HepG2 (cell line): ENCODE measurements around the gene ARL5A. TPM values are rescaled to one million over a fixed set of nuclear protein-coding genes. Genes with fewer than 3 reads are reported as not detected.

ENCODE experiments used
- ATAC-seq: fragments of 200-7000 bp; cut with Tn5 transposase; 3 replicates; pipeline ENCODE4 v1.9.1; 2020; ENCODE audit warnings: mild to moderate bottlenecking, moderate library complexity
- BruUV-seq: library from RNA; stranded (reverse); fragments of 400-500 nt; replicated peaks from 2 replicates; lab custom pipeline; 2021; lab: Mats Ljungman, UMichigan
- CTCF ChIA-PET: fragments of 300-600 bp; formaldehyde crosslinking; extraction: SDS; loops from one replicate; lab custom pipeline; 2021; ENCODE audit warnings: low total read pairs, inconsistent platforms, low intra/inter-chr PET ratio; lab: Yijun Ruan, JAX
- POLR2A ChIA-PET: fragments of 350-600 bp; sonication (Branson Sonifier 250); formaldehyde crosslinking; loops from one replicate; lab custom pipeline; 2020; ENCODE audit warnings: antibody characterized with exemption, inconsistent platforms; lab: Yijun Ruan, JAX
- DNase-seq: peaks from one replicate; pipeline ENCODE4 v3.0.0-alpha.2; 2015; ENCODE audit warnings: low spot score
- FAIRE-seq: peaks from 3 replicates; lab custom pipeline; 2011; peaks lifted over from hg19 to GRCh38; lab: Jason Lieb, UNC
- H2AFZ ChIP-seq: one replicate; pipeline ENCODE4 v1.6.1; 2011; ENCODE audit warnings: low read length, inconsistent platforms
- H3K27ac ChIP-seq: fragments of 300-600 bp; 3 replicates; pipeline ENCODE4 v1.8.0; 2011; ENCODE audit warnings: mixed run types, mild to moderate bottlenecking, mixed read lengths, low read length, inconsistent platforms; ENCODE audit not compliant: insufficient read depth; ENCODE audit errors: extremely low read length
- H3K27me3 ChIP-seq, 2 experiments: fragments of 200-600 bp in 1 of 2; 2 replicates in 1 of 2; 3 replicates in 1 of 2; pipeline versions ENCODE4 v1.6.0 to v1.8.0; 2011; ENCODE audit warnings: low read length in 2 of 2, mild to moderate bottlenecking in 2 of 2, moderate library complexity in 2 of 2, inconsistent platforms in 1 of 2; ENCODE audit not compliant: insufficient read depth in 2 of 2, control insufficient read depth in 1 of 2
- H3K36me3 ChIP-seq, 2 experiments: fragments of 200-600 bp in 1 of 2; replicated peaks in 1 of 2; 2 replicates in 1 of 2; 3 replicates in 1 of 2; pipeline versions ENCODE4 v1.5.1 to v1.8.0; 2011; ENCODE audit warnings: low read length in 2 of 2, inconsistent platforms in 1 of 2; ENCODE audit not compliant: insufficient read depth in 2 of 2, control insufficient read depth in 1 of 2
- H3K4me1 ChIP-seq: 2 replicates; pipeline ENCODE4 v1.5.1; 2012; ENCODE audit warnings: low read length, inconsistent platforms; ENCODE audit not compliant: insufficient read depth
- H3K4me2 ChIP-seq: 2 replicates; pipeline ENCODE4 v1.6.0; 2011; ENCODE audit warnings: low read depth, low read length, inconsistent platforms
- H3K4me3 ChIP-seq, 3 experiments: fragments of 200-600 bp in 1 of 3; sonication (generic), shearing (Covaris generic) in 1 of 3; replicated peaks in 1 of 3; 2 replicates each; pipeline ENCODE4 v1.5.1; 2011 to 2016; ENCODE audit warnings: low read length in 3 of 3, inconsistent platforms in 2 of 3, low read depth in 2 of 3, mild to moderate bottlenecking in 2 of 3, control low read depth in 1 of 3, mixed read lengths in 1 of 3; ENCODE audit not compliant: insufficient read depth in 1 of 3
- H3K79me2 ChIP-seq: one replicate; pipeline ENCODE4 v1.6.1; 2011; ENCODE audit warnings: low read length, inconsistent platforms; ENCODE audit not compliant: insufficient read depth
- H3K9ac ChIP-seq: 2 replicates; pipeline ENCODE4 v1.6.0; 2011; ENCODE audit warnings: mild to moderate bottlenecking, low read depth, low read length, inconsistent platforms; ENCODE audit not compliant: insufficient read depth
- H3K9me3 ChIP-seq: 2 replicates; pipeline ENCODE4 v1.5.1; 2012; ENCODE audit warnings: mild to moderate bottlenecking, low read length
- H4K20me1 ChIP-seq: 2 replicates; pipeline ENCODE4 v1.6.0; 2011; ENCODE audit warnings: inconsistent platforms, mild to moderate bottlenecking, low read length, moderate library complexity; ENCODE audit not compliant: insufficient read depth
- FLYWCH1 ChIP-seq: sonication (generic); formaldehyde crosslinking; IDR thresholded peaks from 2 replicates; pipeline ENCODE4 v1.8.1; 2023; ENCODE audit warnings: mild to moderate bottlenecking, missing genetic modification reagents
- FOXC1 ChIP-seq: sonication (generic); formaldehyde crosslinking; IDR thresholded peaks from 2 replicates; pipeline ENCODE4 v1.8.0; 2022; ENCODE audit warnings: mild to moderate bottlenecking, missing genetic modification reagents, borderline replicate concordance
- HIVEP1 ChIP-seq: sonication (generic); formaldehyde crosslinking; IDR thresholded peaks from 2 replicates; pipeline ENCODE4 v1.4.0; 2020; ENCODE audit warnings: mild to moderate bottlenecking, missing genetic modification reagents
- HNRNPL ChIP-seq: fragments of 200-400 bp; formaldehyde crosslinking; IDR thresholded peaks from 2 replicates; pipeline ENCODE4 v1.6.1; 2017; ENCODE audit warnings: mild to moderate bottlenecking, low read depth, low read length
- HNRNPLL ChIP-seq: fragments of 200-400 bp; formaldehyde crosslinking; IDR thresholded peaks from 2 replicates; pipeline ENCODE4 v1.6.1; 2017; ENCODE audit warnings: mild to moderate bottlenecking, low read depth, low read length; ENCODE audit not compliant: poor library complexity, severe bottlenecking
- HNRNPUL1 ChIP-seq: fragments of 200-400 bp; formaldehyde crosslinking; IDR thresholded peaks from 2 replicates; pipeline ENCODE4 v1.6.1; 2017; ENCODE audit warnings: low read depth, mild to moderate bottlenecking, low read length, moderate library complexity
- KMT2A ChIP-seq: sonication (generic); formaldehyde crosslinking; IDR thresholded peaks from 2 replicates; pipeline ENCODE4 v1.4.0; 2020; ENCODE audit warnings: missing genetic modification reagents
- YY1 ChIP-seq: IDR thresholded peaks from 2 replicates; pipeline ENCODE4 v1.6.1; 2011; ENCODE audit warnings: low read length, low read depth, moderate library complexity, mild to moderate bottlenecking; ENCODE audit not compliant: insufficient read depth, insufficient replicate concordance
- ZNF644 ChIP-seq: IDR thresholded peaks from 2 replicates; pipeline ENCODE4 v1.6.1; 2016; ENCODE audit warnings: low read depth
- ZNF749 ChIP-seq: sonication (generic); formaldehyde crosslinking; IDR thresholded peaks from 2 replicates; pipeline ENCODE4 v1.8.0; 2022; ENCODE audit warnings: mild to moderate bottlenecking, missing genetic modification reagents, moderate library complexity, borderline replicate concordance
- ZSCAN21 ChIP-seq: sonication (generic); formaldehyde crosslinking; IDR thresholded peaks from 2 replicates; pipeline ENCODE4 v1.8.0; 2022; ENCODE audit warnings: mild to moderate bottlenecking, missing genetic modification reagents, moderate library complexity, borderline replicate concordance
- WGBS: methylation state at CpG from one replicate; pipeline ENCODE4 v1.1.6; 2017; ENCODE audit warnings: low lambda C conversion rate; 5-methylcytosine and 5-hydroxymethylcytosine counted together
- in situ Hi-C: cut with HindIII; loops from 2 replicates; pipeline ENCODE4 v1.10.0; 2017; ENCODE audit warnings: low pct_unique_long_range_greater_than_20kb; ENCODE audit not compliant: extremely low pct_ligation_motif_present
- intact Hi-C: fragments of 100-400 bp; cut with micrococcal nuclease; formaldehyde crosslinking; loops from one replicate; pipeline ENCODE4 v1.10.0; 2022; ENCODE audit not compliant: unreplicated experiment
- polyA plus RNA-seq, 8 experiments: library from polyadenylated mRNA; depleted of rRNA in 3 of 8; stranded (reverse) in 7 of 8; unstranded in 1 of 8; fragments of >200 nt; fragmentation: Illumina TruSeq in 4 of 8; extraction: Trizol in 4 of 8; gene quantifications; 2 replicates each; pipeline versions ENCODE4 v1.2.1 to v1.2.3, GENCODE V29; 2011 to 2016; ENCODE audit warnings: low read depth in 4 of 8, missing spikeins in 1 of 8, mixed read lengths in 1 of 8; ENCODE audit not compliant: insufficient read depth in 1 of 8
- total RNA-seq, 5 experiments: library from RNA; depleted of rRNA; stranded (reverse); fragments of >200 nt; fragmentation: Illumina TruSeq; extraction: Trizol; gene quantifications; 2 replicates each; pipeline ENCODE4 v1.2.3, GENCODE V29; 2016; ENCODE audit warnings: low read depth in 1 of 5

ARL5A gene
- total and polyA plus RNA-seq, 2 of the 13 experiments (the other 11 are each of a cell fraction or from before 2014, with no cell fraction given) = 47.5 to 149 TPM

DNA sequence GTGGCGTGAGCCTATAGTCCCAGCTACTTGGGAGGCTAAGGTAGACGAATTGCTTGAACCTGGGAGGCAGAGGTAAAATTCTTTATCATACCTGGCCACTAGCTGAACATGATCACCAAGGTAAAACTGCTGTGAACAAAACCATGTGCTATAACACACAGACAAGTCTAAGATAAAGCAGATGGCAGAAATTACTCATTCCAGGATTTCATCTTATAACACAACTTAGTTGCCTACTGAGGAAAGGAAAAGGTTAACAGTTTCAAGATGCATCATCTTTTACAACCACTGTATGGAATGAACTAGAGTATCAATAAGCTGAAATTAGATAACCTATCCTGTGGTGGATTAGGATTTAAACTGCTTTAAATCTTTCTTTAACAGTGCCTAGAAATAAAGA is 8.3 kb downstream of the ARL5A start:
- Histone ChIP-seq H4K20me1 (peaks cover 70% of the 10 kb centered on the region), H3K9ac (no peak overlapping the region), H3K27ac (no peak overlapping the region), H3K9me3 (no peaks in the 10 kb centered on the region), H2AFZ (no peak overlapping the region), H3K4me1 (peaks cover 36% of the 10 kb centered on the region), H3K36me3 (peaks cover 8 to 26% of the 10 kb centered on the region in 2 experiments), H3K27me3 (no peaks in the 10 kb centered on the region), H3K4me2 (no peak overlapping the region), H3K79me2 (peaks cover 96% of the 10 kb centered on the region), H3K4me3 (no peak overlapping the region)
- ChIA-PET POLR2A (interaction anchor here (0.6 to 2.7 kb wide), 2 partner anchors 9 to 410 kb away, joined by 3 to 15 read pairs; partner anchors contain the start of gene ARL5A), CTCF (no interaction called here)
- ATAC-seq (no peak), FAIRE-seq (no peak), DNase-seq (no peak)
- intact Hi-C loops = loop anchor here (1.0 kb wide), 1 partner anchor 7 kb away; no protein-coding TSS in a partner anchor
- 96% methylated on average over 2 of the region's 2 CpGs for whole genome bisulfite sequencing
- TF ChIP-seq HNRNPL = no peak
- TF ChIP-seq FOXC1 (CRISPR knock-in tag) = no peak
- no peak for TF ChIP-seq ZNF644
- no peak for TF ChIP-seq HNRNPUL1
- no peak for TF ChIP-seq ZSCAN21 (CRISPR knock-in tag)
- no peak for TF ChIP-seq KMT2A (CRISPR knock-in tag)
- no peak for TF ChIP-seq FLYWCH1
- no peak for TF ChIP-seq HIVEP1 (CRISPR knock-in tag)
- no peak for TF ChIP-seq HNRNPLL
- TF ChIP-seq ZNF749 (CRISPR knock-in tag) = no peak
- TF ChIP-seq YY1 = no peak
- in situ Hi-C loops = loop anchor here (10.0 kb wide), 1 partner anchor 895 kb away; the partner anchor contains the start of genes ARL6IP6 and PRPF40A
- BruUV-seq = no TSS peak
